Panc1 (cell line): ENCODE data around the gene RAB6A. TPM values are rescaled to one million over a fixed set of nuclear protein-coding genes. Genes with fewer than 3 reads are reported as not detected.
A peak's percentile ranks its signal among the peaks of the same experiment; 100 is the strongest.

Source experiments
- ATAC-seq: fragments of 200-7000 bp; cut with Tn5 transposase; 2 replicates; pipeline ENCODE4 v1.9.1; 2020; ENCODE audit warnings: mild to moderate bottlenecking, moderate library complexity
- BruUV-seq: library from RNA; stranded (reverse); fragments of 400-500 nt; replicated peaks from 2 replicates; lab custom pipeline; 2021; lab: Mats Ljungman, UMichigan
- CTCF ChIA-PET: fragments of 300-600 bp; sonication (Branson Sonifier 250); formaldehyde crosslinking; loops from one replicate; lab custom pipeline; 2022; ENCODE audit warnings: antibody characterized with exemption; lab: Charles Lee
- POLR2A ChIA-PET: fragments of 300-600 bp; sonication (Branson Sonifier 250); formaldehyde crosslinking; loops from one replicate; lab custom pipeline; 2022; ENCODE audit warnings: antibody characterized with exemption; lab: Charles Lee
- DNase-seq: peaks from one replicate; pipeline ENCODE4 v3.0.0-alpha.2; 2010; ENCODE audit warnings: low read depth, low spot score
- H3K27ac ChIP-seq: 2 replicates; pipeline ENCODE4 v1.5.1; 2011; ENCODE audit warnings: mild to moderate bottlenecking, low read length, inconsistent platforms
- H3K27me3 ChIP-seq: fragments of 200-500 bp; sonication (Bioruptor generic); 2 replicates; pipeline ENCODE4 v1.6.0; 2014; ENCODE audit warnings: low read length, inconsistent platforms; ENCODE audit not compliant: control insufficient read depth, insufficient read depth
- H3K36me3 ChIP-seq: fragments of 200-500 bp; sonication (Bioruptor generic); 2 replicates; pipeline ENCODE4 v1.5.1; 2014; ENCODE audit warnings: inconsistent platforms, mild to moderate bottlenecking, low read length, moderate library complexity; ENCODE audit not compliant: control insufficient read depth, insufficient read depth
- H3K4me1 ChIP-seq: 2 replicates; pipeline ENCODE4 v1.5.1; 2011; ENCODE audit warnings: inconsistent platforms, mild to moderate bottlenecking, low read length, moderate library complexity; ENCODE audit not compliant: control insufficient read depth, insufficient read depth
- H3K4me3 ChIP-seq, 2 experiments: 2 replicates each; pipeline ENCODE4 v1.5.1; 2011 to 2012; ENCODE audit warnings: low read depth in 2 of 2, low read length in 2 of 2, mild to moderate bottlenecking in 2 of 2, inconsistent platforms in 1 of 2, moderate library complexity in 1 of 2
- H3K9me3 ChIP-seq: fragments of 200-500 bp; sonication (Bioruptor generic); 2 replicates; pipeline ENCODE4 v1.5.1; 2014; ENCODE audit warnings: low read depth, mild to moderate bottlenecking, inconsistent platforms, low read length, moderate library complexity; ENCODE audit not compliant: control insufficient read depth, insufficient read depth
- CTCF ChIP-seq: fragments of 450-650 bp; IDR thresholded peaks from 2 replicates; pipeline ENCODE4 v1.5.1; 2017; ENCODE audit warnings: mild to moderate bottlenecking
- POLR2AphosphoS5 ChIP-seq: IDR thresholded peaks from 2 replicates; pipeline ENCODE4 v1.6.1; 2012; ENCODE audit warnings: mild to moderate bottlenecking, low read depth, low read length, moderate library complexity
- REST ChIP-seq, 2 experiments: IDR thresholded peaks; 2 replicates each; pipeline ENCODE4 v1.6.1; 2011 to 2012; ENCODE audit warnings: low read depth in 2 of 2, control low read depth in 1 of 2, low read length in 1 of 2, mild to moderate bottlenecking in 1 of 2, moderate library complexity in 1 of 2; ENCODE audit not compliant: insufficient read depth in 1 of 2
- SIN3A ChIP-seq: IDR thresholded peaks from 2 replicates; pipeline ENCODE4 v1.6.1; 2012; ENCODE audit warnings: low read depth, mild to moderate bottlenecking, low read length, moderate library complexity, borderline replicate concordance; ENCODE audit not compliant: insufficient read depth
- TCF7L2 ChIP-seq: IDR thresholded peaks from 2 replicates; pipeline ENCODE4 v1.6.1; 2011; ENCODE audit warnings: mild to moderate bottlenecking, low read depth, low read length, inconsistent platforms
- in situ Hi-C: cut with HindIII; loops from 2 replicates; pipeline ENCODE4 v1.10.0; 2016; ENCODE audit warnings: low sequenced_read_pairs, low pct_unique_long_range_greater_than_20kb
- intact Hi-C: fragments of 100-400 bp; cut with micrococcal nuclease; formaldehyde crosslinking; loops from one replicate; pipeline ENCODE4 v1.10.0; 2022; ENCODE audit not compliant: unreplicated experiment
- total RNA-seq: library from RNA; stranded (reverse); gene quantifications from one replicate; pipeline ENCODE4 v1.2.1, GENCODE V29; 2021; ENCODE audit not compliant: unreplicated experiment

The RAB6A gene
- total RNA-seq, 1 experiment from 2014 or later: 149 TPM

- no peaks in the 10 kb centered on the region for H3K27me3 ChIP-seq
- no peak for TF ChIP-seq TCF7L2
- no peak for TF ChIP-seq POLR2AphosphoS5
- TF ChIP-seq REST (IDR thresholded peaks at IDR 0.05; ENCODE audit: insufficient read depth in 1 of 2, low read depth in 2 of 2, low read length in 1 of 2): no peak
- TF ChIP-seq CTCF: no peak
- H3K4me3 ChIP-seq: no peak overlapping the region
- BruUV-seq: no TSS peak
- POLR2A ChIA-PET: interaction anchor here (0.6 kb wide), 1 partner anchor 28 kb away, joined by 3 read pairs; no protein-coding TSS in a partner anchor
- ATAC-seq (no peak), DNase-seq (no peak)
- no peaks in the 10 kb centered on the region for H3K9me3 ChIP-seq
- in situ Hi-C loops: no loop called here
- no peaks in the 10 kb centered on the region for H3K4me1 ChIP-seq
- intact Hi-C loops: loop anchor here (5.0 kb wide), 2 partner anchors 185 to 260 kb away; no protein-coding TSS in a partner anchor
- no peaks in the 10 kb centered on the region for H3K36me3 ChIP-seq
- CTCF ChIA-PET: interaction anchor here (2.0 to 4.2 kb wide), 2 partner anchors 37 to 259 kb away, joined by 5 to 38 read pairs; no protein-coding TSS in a partner anchor
- H3K27ac ChIP-seq: no peak overlapping the region
Observed at GRCh38 chr11:73662445-73663157, 98.3 kb downstream of the RAB6A start.

- peak overlapping the region; percentile 7 to 36; a peak in 2 of 4 replicates for H3K4me3 ChIP-seq
- intact Hi-C loops (loop anchor here (2.0 to 5.0 kb wide), 3 partner anchors 36 to 259 kb away; no protein-coding TSS in a partner anchor), in situ Hi-C loops (no loop called here)
- no peaks in the 10 kb centered on the region for H3K36me3 ChIP-seq
- no peaks in the 10 kb centered on the region for H3K9me3 ChIP-seq
- no peaks in the 10 kb centered on the region for H3K27me3 ChIP-seq
- H3K4me1 ChIP-seq: no peaks in the 10 kb centered on the region
- CTCF ChIA-PET: interaction anchor here (0.7 to 4.2 kb wide), 11 partner anchors 20 to 265 kb away, joined by 3 to 38 read pairs (median 5); no protein-coding TSS in a partner anchor
- POLR2A ChIA-PET: interaction anchor here (0.6 kb wide), 1 partner anchor 35 kb away, joined by 13 read pairs; no protein-coding TSS in a partner anchor
- DNase-seq: peak; percentile 65
- ATAC-seq: peak; percentile 97
- peak overlapping the region; percentile 49; the same call in 1 of the 2 replicates for H3K27ac ChIP-seq
- TF ChIP-seq TCF7L2 (no peak), REST (IDR thresholded peaks at IDR 0.05; ENCODE audit: insufficient read depth in 1 of 2, low read depth in 2 of 2, low read length in 1 of 2) (peak in 1 of 2 experiments; percentile 11; a peak in 1 of 4 replicates), POLR2AphosphoS5 (no peak; the same call in 1 of the 2 replicates), SIN3A (0 out of 2 replicates have a peak, but pooled peaks have one; percentile 36), CTCF (peak; percentile 98)
- BruUV-seq: no TSS peak
Observed at GRCh38 chr11:73661035-73661628, 99.7 kb downstream of the RAB6A start.
